Erythroblast (primary cell): ENCODE measurements around the gene CMTR1.

ENCODE experiments used
- GATA1 ChIP-seq: IDR thresholded peaks from 2 replicates; pipeline ENCODE4 v1.6.1; 2011; ENCODE audit warnings: low read depth, mild to moderate bottlenecking, control low read depth, low read length, moderate library complexity
- POLR2A ChIP-seq: IDR thresholded peaks from 2 replicates; pipeline ENCODE4 v1.6.1; 2011; ENCODE audit warnings: mild to moderate bottlenecking, low read length

GRCh38 chr6:37388578-37388977, 44.4 kb upstream of the CMTR1 start:
- no peak for TF ChIP-seq POLR2A
- no peak for TF ChIP-seq GATA1
